ENCODE data around the gene SRSF6. TPM values are rescaled to one million over a fixed set of nuclear protein-coding genes. Genes with fewer than 3 reads are reported as not detected.

Gene SRSF6
- total and polyA plus RNA-seq, 2 experiments from 2014 or later: 60.1 to 61.5 TPM

DNA sequence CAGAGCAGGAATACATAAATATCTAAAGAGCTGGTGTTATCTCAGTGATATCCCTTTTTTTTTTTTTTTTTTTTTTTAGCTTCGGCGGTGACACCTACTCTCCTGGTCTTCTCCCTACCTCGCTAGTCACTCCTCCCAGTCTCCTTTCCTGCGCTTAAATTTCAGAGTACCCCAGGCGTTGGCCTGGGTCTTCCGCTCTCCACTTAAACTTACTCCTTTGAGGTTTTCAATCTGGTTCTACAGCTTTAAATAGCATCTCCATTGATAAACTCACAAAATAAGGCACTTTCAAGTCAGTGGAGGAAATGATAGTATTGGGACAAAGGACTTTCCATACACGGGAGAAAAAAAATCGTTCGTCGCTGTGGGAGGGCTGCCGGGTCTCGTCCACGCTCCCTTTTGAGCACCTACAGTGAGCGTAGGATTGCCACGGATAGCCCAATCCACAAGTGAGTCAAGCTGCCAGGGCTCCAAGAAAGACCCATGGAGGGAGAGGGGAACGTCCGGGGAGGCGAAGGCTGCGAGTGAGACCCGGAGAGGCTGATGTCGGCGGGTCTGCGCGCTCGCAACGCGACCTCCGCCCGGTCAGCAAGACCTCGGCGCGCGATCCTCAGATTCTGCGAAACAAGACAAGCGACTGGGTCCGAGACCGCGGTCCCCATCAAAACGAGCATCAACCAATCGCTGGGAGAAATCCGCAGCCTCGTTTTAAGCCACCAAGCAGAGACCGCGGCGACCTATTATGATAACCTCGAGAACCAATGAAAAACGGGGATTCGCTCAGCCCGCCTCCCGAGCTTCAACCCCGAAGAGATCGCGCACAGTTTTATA is 672 bp upstream of the SRSF6 start (continued):
- TF ChIP-seq, protein P1, sequence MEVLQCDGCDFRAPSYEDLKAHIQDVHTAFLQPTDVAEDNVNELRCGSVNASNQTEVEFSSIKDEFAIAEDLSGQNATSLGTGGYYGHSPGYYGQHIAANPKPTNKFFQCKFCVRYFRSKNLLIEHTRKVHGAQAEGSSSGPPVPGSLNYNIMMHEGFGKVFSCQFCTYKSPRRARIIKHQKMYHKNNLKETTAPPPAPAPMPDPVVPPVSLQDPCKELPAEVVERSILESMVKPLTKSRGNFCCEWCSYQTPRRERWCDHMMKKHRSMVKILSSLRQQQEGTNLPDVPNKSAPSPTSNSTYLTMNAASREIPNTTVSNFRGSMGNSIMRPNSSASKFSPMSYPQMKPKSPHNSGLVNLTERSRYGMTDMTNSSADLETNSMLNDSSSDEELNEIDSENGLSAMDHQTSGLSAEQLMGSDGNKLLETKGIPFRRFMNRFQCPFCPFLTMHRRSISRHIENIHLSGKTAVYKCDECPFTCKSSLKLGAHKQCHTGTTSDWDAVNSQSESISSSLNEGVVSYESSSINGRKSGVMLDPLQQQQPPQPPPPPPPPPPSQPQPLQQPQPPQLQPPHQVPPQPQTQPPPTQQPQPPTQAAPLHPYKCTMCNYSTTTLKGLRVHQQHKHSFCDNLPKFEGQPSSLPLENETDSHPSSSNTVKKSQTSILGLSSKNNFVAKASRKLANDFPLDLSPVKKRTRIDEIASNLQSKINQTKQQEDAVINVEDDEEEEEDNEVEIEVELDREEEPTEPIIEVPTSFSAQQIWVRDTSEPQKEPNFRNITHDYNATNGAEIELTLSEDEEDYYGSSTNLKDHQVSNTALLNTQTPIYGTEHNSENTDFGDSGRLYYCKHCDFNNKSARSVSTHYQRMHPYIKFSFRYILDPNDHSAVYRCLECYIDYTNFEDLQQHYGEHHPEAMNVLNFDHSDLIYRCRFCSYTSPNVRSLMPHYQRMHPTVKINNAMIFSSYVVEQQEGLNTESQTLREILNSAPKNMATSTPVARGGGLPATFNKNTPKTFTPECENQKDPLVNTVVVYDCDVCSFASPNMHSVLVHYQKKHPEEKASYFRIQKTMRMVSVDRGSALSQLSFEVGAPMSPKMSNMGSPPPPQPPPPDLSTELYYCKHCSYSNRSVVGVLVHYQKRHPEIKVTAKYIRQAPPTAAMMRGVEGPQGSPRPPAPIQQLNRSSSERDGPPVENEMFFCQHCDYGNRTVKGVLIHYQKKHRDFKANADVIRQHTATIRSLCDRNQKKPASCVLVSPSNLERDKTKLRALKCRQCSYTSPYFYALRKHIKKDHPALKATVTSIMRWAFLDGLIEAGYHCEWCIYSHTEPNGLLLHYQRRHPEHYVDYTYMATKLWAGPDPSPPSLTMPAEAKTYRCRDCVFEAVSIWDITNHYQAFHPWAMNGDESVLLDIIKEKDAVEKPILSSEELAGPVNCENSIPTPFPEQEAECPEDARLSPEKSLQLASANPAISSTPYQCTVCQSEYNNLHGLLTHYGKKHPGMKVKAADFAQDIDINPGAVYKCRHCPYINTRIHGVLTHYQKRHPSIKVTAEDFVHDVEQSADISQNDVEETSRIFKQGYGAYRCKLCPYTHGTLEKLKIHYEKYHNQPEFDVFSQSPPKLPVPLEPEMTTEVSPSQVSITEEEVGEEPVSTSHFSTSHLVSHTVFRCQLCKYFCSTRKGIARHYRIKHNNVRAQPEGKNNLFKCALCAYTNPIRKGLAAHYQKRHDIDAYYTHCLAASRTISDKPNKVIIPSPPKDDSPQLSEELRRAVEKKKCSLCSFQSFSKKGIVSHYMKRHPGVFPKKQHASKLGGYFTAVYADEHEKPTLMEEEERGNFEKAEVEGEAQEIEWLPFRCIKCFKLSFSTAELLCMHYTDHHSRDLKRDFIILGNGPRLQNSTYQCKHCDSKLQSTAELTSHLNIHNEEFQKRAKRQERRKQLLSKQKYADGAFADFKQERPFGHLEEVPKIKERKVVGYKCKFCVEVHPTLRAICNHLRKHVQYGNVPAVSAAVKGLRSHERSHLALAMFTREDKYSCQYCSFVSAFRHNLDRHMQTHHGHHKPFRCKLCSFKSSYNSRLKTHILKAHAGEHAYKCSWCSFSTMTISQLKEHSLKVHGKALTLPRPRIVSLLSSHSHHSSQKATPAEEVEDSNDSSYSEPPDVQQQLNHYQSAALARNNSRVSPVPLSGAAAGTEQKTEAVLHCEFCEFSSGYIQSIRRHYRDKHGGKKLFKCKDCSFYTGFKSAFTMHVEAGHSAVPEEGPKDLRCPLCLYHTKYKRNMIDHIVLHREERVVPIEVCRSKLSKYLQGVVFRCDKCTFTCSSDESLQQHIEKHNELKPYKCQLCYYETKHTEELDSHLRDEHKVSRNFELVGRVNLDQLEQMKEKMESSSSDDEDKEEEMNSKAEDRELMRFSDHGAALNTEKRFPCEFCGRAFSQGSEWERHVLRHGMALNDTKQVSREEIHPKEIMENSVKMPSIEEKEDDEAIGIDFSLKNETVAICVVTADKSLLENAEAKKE (CRISPR knock-in tag; IDR thresholded peaks at IDR 0.05): no peak
- no peak for TF ChIP-seq EZH2 (IDR thresholded peaks at IDR 0.05; ENCODE audit: low read depth, unreplicated experiment)
- TF ChIP-seq, protein P2, sequence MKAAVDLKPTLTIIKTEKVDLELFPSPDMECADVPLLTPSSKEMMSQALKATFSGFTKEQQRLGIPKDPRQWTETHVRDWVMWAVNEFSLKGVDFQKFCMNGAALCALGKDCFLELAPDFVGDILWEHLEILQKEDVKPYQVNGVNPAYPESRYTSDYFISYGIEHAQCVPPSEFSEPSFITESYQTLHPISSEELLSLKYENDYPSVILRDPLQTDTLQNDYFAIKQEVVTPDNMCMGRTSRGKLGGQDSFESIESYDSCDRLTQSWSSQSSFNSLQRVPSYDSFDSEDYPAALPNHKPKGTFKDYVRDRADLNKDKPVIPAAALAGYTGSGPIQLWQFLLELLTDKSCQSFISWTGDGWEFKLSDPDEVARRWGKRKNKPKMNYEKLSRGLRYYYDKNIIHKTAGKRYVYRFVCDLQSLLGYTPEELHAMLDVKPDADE (IDR thresholded peaks at IDR 0.05): no peak
- no peak for TF ChIP-seq JUNB (IDR thresholded peaks at IDR 0.05; ENCODE audit: unreplicated experiment)
- TF ChIP-seq ZNF331 (CRISPR knock-in tag; IDR thresholded peaks at IDR 0.05; ENCODE audit: low read depth): no peak
- TF ChIP-seq, protein P3, sequence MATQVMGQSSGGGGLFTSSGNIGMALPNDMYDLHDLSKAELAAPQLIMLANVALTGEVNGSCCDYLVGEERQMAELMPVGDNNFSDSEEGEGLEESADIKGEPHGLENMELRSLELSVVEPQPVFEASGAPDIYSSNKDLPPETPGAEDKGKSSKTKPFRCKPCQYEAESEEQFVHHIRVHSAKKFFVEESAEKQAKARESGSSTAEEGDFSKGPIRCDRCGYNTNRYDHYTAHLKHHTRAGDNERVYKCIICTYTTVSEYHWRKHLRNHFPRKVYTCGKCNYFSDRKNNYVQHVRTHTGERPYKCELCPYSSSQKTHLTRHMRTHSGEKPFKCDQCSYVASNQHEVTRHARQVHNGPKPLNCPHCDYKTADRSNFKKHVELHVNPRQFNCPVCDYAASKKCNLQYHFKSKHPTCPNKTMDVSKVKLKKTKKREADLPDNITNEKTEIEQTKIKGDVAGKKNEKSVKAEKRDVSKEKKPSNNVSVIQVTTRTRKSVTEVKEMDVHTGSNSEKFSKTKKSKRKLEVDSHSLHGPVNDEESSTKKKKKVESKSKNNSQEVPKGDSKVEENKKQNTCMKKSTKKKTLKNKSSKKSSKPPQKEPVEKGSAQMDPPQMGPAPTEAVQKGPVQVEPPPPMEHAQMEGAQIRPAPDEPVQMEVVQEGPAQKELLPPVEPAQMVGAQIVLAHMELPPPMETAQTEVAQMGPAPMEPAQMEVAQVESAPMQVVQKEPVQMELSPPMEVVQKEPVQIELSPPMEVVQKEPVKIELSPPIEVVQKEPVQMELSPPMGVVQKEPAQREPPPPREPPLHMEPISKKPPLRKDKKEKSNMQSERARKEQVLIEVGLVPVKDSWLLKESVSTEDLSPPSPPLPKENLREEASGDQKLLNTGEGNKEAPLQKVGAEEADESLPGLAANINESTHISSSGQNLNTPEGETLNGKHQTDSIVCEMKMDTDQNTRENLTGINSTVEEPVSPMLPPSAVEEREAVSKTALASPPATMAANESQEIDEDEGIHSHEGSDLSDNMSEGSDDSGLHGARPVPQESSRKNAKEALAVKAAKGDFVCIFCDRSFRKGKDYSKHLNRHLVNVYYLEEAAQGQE (IDR thresholded peaks at IDR 0.05; ENCODE audit: unreplicated experiment): no peak
- TF ChIP-seq POLR2AphosphoS5 (IDR thresholded peaks at IDR 0.05; ENCODE audit: low read depth): no peak
- TF ChIP-seq CREB1 (CRISPR knock-in tag; IDR thresholded peaks at IDR 0.05; ENCODE audit: low read depth): no peak

Data from GM23338 (cell line).